ENCODE data around the gene EFR3B. TPM values are rescaled to one million over a fixed set of nuclear protein-coding genes. Genes with fewer than 3 reads are reported as not detected.

The EFR3B gene
- total and polyA plus RNA-seq, 10 of the 15 experiments (the other 5 are each of a cell fraction or from before 2014, with no cell fraction given): 0.12 to 3.9 (median 1.8) TPM

DNA sequence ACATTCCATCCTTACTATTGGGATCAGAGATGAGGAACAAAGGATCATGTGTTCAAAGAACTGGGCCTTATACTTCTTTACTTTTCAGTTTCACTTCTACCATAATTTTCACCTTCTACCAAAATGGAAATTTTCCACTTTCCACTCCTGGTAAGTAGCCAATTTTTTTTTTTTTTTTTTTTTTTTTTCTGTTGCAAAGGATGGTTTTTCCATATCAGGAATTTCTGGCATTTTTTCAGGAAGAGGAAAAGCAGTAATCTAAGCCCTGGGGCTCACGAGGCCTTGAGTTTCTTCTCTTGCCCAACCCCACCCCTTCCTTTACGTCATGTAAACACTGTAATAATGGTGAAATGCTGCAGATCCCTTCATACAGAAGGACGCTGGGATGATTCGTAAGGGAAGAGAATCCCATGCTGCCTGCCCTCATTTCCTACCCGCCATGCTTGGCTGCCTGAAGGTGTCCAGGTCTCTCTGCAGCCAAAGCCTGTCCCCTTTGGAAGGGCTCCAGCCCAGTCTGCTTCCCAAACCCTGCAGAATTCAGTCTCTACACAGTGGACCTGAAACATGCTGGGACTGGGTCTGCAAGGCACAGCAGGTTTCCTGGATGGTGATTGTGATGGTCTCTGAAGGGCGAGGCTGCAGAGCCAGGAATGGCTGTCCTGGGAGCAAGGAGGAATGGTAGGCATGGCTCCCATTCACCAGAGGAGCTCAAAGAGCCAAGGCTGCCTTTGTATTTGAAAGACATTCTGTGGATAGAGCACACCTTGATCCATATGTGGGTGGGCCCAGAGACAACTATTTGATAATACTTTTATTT lies 57.0 kb downstream of the EFR3B start:
- no peaks in the 10 kb centered on the region for H4K20me1 ChIP-seq (ENCODE audit: control insufficient read depth, insufficient read depth)
- no TSS peak for BruUV-seq (replicated peaks)
- in situ Hi-C loops (cut with MboI) (no loop called here), intact Hi-C loops (cut with micrococcal nuclease; ENCODE audit: unreplicated experiment) (no loop called here)
- no peak for TF ChIP-seq CBX5 (IDR thresholded peaks at IDR 0.05; ENCODE audit: low read depth)
- TF ChIP-seq IRF4 (IDR thresholded peaks at IDR 0.05; ENCODE audit: low read depth, low read length): no peak
- TF ChIP-seq ATF7 (IDR thresholded peaks at IDR 0.05; ENCODE audit: low read depth): no peak
- no peak for TF ChIP-seq GABPA (IDR thresholded peaks at IDR 0.05; ENCODE audit: low read depth)
- no peak for TF ChIP-seq SMARCA5 (IDR thresholded peaks at IDR 0.05)
- no peak for TF ChIP-seq WRNIP1 (IDR thresholded peaks at IDR 0.05; ENCODE audit: borderline replicate concordance, low read depth, low read length)
- no peak for TF ChIP-seq CHD1 (IDR thresholded peaks at IDR 0.05; ENCODE audit: low read depth, low read length)
- TF ChIP-seq, protein P1, sequence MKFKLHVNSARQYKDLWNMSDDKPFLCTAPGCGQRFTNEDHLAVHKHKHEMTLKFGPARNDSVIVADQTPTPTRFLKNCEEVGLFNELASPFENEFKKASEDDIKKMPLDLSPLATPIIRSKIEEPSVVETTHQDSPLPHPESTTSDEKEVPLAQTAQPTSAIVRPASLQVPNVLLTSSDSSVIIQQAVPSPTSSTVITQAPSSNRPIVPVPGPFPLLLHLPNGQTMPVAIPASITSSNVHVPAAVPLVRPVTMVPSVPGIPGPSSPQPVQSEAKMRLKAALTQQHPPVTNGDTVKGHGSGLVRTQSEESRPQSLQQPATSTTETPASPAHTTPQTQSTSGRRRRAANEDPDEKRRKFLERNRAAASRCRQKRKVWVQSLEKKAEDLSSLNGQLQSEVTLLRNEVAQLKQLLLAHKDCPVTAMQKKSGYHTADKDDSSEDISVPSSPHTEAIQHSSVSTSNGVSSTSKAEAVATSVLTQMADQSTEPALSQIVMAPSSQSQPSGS (IDR thresholded peaks at IDR 0.05; ENCODE audit: low read length): no peak
- TF ChIP-seq, protein P2, sequence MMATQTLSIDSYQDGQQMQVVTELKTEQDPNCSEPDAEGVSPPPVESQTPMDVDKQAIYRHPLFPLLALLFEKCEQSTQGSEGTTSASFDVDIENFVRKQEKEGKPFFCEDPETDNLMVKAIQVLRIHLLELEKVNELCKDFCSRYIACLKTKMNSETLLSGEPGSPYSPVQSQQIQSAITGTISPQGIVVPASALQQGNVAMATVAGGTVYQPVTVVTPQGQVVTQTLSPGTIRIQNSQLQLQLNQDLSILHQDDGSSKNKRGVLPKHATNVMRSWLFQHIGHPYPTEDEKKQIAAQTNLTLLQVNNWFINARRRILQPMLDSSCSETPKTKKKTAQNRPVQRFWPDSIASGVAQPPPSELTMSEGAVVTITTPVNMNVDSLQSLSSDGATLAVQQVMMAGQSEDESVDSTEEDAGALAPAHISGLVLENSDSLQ (IDR thresholded peaks at IDR 0.05): no peak
- TF ChIP-seq ZNF217 (IDR thresholded peaks at IDR 0.05): no peak
- TF ChIP-seq, protein P3, sequence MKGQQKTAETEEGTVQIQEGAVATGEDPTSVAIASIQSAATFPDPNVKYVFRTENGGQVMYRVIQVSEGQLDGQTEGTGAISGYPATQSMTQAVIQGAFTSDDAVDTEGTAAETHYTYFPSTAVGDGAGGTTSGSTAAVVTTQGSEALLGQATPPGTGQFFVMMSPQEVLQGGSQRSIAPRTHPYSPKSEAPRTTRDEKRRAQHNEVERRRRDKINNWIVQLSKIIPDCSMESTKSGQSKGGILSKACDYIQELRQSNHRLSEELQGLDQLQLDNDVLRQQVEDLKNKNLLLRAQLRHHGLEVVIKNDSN (IDR thresholded peaks at IDR 0.05; ENCODE audit: borderline replicate concordance, extremely low read length, insufficient read depth, low read depth, low read length): no peak
- TF ChIP-seq FOXM1 (IDR thresholded peaks at IDR 0.05; ENCODE audit: low read depth, low read length): no peak
- no peak for TF ChIP-seq FOS (IDR thresholded peaks at IDR 0.05; ENCODE audit: borderline replicate concordance, extremely low read depth, insufficient read length)
- no peak for TF ChIP-seq KAT2A (conservative IDR thresholded peaks at IDR 0.05; ENCODE audit: control insufficient read depth, low read depth, low read length)
- no peak for TF ChIP-seq LARP7 (IDR thresholded peaks at IDR 0.05)
- TF ChIP-seq, protein P4, sequence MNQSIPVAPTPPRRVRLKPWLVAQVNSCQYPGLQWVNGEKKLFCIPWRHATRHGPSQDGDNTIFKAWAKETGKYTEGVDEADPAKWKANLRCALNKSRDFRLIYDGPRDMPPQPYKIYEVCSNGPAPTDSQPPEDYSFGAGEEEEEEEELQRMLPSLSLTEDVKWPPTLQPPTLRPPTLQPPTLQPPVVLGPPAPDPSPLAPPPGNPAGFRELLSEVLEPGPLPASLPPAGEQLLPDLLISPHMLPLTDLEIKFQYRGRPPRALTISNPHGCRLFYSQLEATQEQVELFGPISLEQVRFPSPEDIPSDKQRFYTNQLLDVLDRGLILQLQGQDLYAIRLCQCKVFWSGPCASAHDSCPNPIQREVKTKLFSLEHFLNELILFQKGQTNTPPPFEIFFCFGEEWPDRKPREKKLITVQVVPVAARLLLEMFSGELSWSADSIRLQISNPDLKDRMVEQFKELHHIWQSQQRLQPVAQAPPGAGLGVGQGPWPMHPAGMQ (IDR thresholded peaks at IDR 0.05; ENCODE audit: borderline replicate concordance): no peak
- no peak for TF ChIP-seq MEF2B (IDR thresholded peaks at IDR 0.05; ENCODE audit: partially characterized antibody, poor library complexity, severe bottlenecking)
- peaks cover 2% of the 10 kb centered on the region; the same call in 1 of the 3 replicates for H3K9me3 ChIP-seq (replicated peaks; ENCODE audit: control insufficient read depth, insufficient read depth, low read length)
- H3K36me3 ChIP-seq (ENCODE audit: control insufficient read depth in 2 of 2, insufficient read depth in 2 of 2, low read length in 1 of 2): no peaks in the 10 kb centered on the region
- H3K79me2 ChIP-seq (ENCODE audit: control insufficient read depth, insufficient read depth, low read length): no peaks in the 10 kb centered on the region
- FAIRE-seq (no peak), ATAC-seq (no peak), DNase-seq (ENCODE audit: low read depth, low spot score) (no peak)
- no peak overlapping the region for H3K4me2 ChIP-seq (ENCODE audit: control insufficient read depth, insufficient read depth)
- SMC1A ChIA-PET (ENCODE audit: uncharacterized antibody, unreplicated experiment): interaction anchor here (0.5 to 0.9 kb wide), 2 partner anchors 40 to 65 kb away, joined by 4 read pairs; no protein-coding TSS in a partner anchor
- H3K4me3 ChIP-seq: no peak overlapping the region
- RAD21 ChIA-PET (ENCODE audit: unreplicated experiment): no interaction called here
- 30% methylated on average over 6 of the region's 6 CpGs for WGBS (ENCODE audit: insufficient coverage, insufficient replicate concordance, low lambda C conversion rate, missing lambda C conversion rate)
- no peak overlapping the region for H2AFZ ChIP-seq (ENCODE audit: control insufficient read depth, low read depth, low read length)
- no peak overlapping the region for H3K27ac ChIP-seq (ENCODE audit: control insufficient read depth, insufficient read depth)
- no peak overlapping the region for H3K9ac ChIP-seq (ENCODE audit: control insufficient read depth, insufficient read depth, low read length)
- no peaks in the 10 kb centered on the region; a peak in 1 of 4 replicates for H3K27me3 ChIP-seq (replicated peaks in 1 of 2; ENCODE audit: control insufficient read depth in 2 of 2, insufficient read depth in 2 of 2, low read length in 1 of 2)
- CTCF ChIA-PET: interaction anchor here (0.6 to 1.3 kb wide), 3 partner anchors 21 to 123 kb away, joined by 3 read pairs; no protein-coding TSS in a partner anchor
- POLR2A ChIA-PET: no interaction called here
- no peaks in the 10 kb centered on the region for H3K4me1 ChIP-seq (ENCODE audit: control insufficient read depth, insufficient read depth, low read length)
